Panc1 (cell line): ENCODE data around the gene ARHGEF35.
"Not testable (repeated sequence)": the region's sequence is repeated elsewhere in the genome, so short reads cannot be mapped to it uniquely, and the experiment has no call there.

Source experiments
- TF ChIP-seq, protein P1 (sequence below): fragments of 450-650 bp; IDR thresholded peaks from 2 replicates; pipeline ENCODE4 v1.5.1; 2017; ENCODE audit warnings: mild to moderate bottlenecking
- TF ChIP-seq, protein P2 (sequence below), 2 experiments: IDR thresholded peaks; 2 replicates each; pipeline ENCODE4 v1.6.1; 2011 to 2012; ENCODE audit warnings: low read depth in 2 of 2, control low read depth in 1 of 2, low read length in 1 of 2, mild to moderate bottlenecking in 1 of 2, moderate library complexity in 1 of 2; ENCODE audit not compliant: insufficient read depth in 1 of 2

DNA sequence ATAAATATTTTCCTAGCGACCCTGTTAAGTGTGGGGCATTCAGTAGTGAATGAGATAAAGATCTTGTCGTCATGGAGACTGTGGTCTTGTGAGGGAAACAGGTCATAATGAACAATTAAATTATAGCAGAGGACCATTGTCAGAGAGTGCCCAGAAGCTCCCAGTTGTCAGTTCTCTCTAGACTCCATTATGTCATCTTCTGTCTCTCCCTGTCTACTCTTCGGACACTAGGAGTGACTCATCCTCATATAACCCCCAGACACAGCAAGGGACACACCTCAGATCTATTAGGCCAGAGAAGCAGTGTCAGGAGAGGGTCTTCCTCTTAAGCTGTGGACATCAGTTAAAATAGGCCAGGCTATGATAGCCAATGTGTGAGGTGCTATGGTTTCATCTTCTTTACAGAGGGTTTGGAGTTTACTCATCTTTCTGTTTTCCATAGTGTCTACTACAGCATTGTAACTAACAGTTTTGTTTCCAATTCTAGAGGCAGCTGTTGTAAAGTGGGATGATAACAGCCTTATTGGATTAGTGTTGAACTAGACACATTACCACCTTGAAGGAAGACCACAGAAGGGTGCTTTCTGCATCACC, 7.0 kb downstream of the ARHGEF35 start:
- TF ChIP-seq, protein P1, sequence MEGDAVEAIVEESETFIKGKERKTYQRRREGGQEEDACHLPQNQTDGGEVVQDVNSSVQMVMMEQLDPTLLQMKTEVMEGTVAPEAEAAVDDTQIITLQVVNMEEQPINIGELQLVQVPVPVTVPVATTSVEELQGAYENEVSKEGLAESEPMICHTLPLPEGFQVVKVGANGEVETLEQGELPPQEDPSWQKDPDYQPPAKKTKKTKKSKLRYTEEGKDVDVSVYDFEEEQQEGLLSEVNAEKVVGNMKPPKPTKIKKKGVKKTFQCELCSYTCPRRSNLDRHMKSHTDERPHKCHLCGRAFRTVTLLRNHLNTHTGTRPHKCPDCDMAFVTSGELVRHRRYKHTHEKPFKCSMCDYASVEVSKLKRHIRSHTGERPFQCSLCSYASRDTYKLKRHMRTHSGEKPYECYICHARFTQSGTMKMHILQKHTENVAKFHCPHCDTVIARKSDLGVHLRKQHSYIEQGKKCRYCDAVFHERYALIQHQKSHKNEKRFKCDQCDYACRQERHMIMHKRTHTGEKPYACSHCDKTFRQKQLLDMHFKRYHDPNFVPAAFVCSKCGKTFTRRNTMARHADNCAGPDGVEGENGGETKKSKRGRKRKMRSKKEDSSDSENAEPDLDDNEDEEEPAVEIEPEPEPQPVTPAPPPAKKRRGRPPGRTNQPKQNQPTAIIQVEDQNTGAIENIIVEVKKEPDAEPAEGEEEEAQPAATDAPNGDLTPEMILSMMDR, result not testable (repeated sequence)
- TF ChIP-seq, protein P2, sequence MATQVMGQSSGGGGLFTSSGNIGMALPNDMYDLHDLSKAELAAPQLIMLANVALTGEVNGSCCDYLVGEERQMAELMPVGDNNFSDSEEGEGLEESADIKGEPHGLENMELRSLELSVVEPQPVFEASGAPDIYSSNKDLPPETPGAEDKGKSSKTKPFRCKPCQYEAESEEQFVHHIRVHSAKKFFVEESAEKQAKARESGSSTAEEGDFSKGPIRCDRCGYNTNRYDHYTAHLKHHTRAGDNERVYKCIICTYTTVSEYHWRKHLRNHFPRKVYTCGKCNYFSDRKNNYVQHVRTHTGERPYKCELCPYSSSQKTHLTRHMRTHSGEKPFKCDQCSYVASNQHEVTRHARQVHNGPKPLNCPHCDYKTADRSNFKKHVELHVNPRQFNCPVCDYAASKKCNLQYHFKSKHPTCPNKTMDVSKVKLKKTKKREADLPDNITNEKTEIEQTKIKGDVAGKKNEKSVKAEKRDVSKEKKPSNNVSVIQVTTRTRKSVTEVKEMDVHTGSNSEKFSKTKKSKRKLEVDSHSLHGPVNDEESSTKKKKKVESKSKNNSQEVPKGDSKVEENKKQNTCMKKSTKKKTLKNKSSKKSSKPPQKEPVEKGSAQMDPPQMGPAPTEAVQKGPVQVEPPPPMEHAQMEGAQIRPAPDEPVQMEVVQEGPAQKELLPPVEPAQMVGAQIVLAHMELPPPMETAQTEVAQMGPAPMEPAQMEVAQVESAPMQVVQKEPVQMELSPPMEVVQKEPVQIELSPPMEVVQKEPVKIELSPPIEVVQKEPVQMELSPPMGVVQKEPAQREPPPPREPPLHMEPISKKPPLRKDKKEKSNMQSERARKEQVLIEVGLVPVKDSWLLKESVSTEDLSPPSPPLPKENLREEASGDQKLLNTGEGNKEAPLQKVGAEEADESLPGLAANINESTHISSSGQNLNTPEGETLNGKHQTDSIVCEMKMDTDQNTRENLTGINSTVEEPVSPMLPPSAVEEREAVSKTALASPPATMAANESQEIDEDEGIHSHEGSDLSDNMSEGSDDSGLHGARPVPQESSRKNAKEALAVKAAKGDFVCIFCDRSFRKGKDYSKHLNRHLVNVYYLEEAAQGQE (IDR thresholded peaks at IDR 0.05; ENCODE audit: insufficient read depth in 1 of 2, low read depth in 2 of 2, low read length in 1 of 2), result not testable (repeated sequence)
